Esophagus muscularis mucosa (tissue), 4 donors: Measurements from ENCODE around the gene ASTE1. TPM values are rescaled to one million over a fixed set of nuclear protein-coding genes. Genes with fewer than 3 reads are reported as not detected.
"Not testable (repeated sequence)": the region's sequence is repeated elsewhere in the genome, so short reads cannot be mapped to it uniquely, and the experiment has no call there.

Experiments
- DNase-seq: peaks from one replicate; pipeline ENCODE4 v3.0.0-alpha.2; 2017; ENCODE audit errors: extremely low spot score
- H3K27ac ChIP-seq, 4 donors: fragments of 200-600 bp; sonication (generic); replicated peaks in 1 of 4; 1 replicate in 3 of 4; 2 replicates in 1 of 4; pipeline ENCODE4 v1.5.1; 2016 to 2019; ENCODE audit warnings: mild to moderate bottlenecking in 1 of 4
- H3K27me3 ChIP-seq, 4 donors: fragments of 200-600 bp; sonication (generic); one replicate each; pipeline versions ENCODE4 v1.5.1 to v1.6.0; 2016 to 2019
- H3K36me3 ChIP-seq, 4 donors: fragments of 200-600 bp; sonication (generic); one replicate each; pipeline ENCODE4 v1.5.1; 2016 to 2019
- H3K4me1 ChIP-seq, 4 donors: fragments of 200-600 bp; sonication (generic); one replicate each; pipeline ENCODE4 v1.5.1; 2016 to 2019
- H3K4me3 ChIP-seq, 4 donors: fragments of 200-600 bp; sonication (generic); 1 replicate in 2 of 4; 2 replicates in 2 of 4; pipeline ENCODE4 v1.5.1; 2016 to 2019; ENCODE audit warnings: mild to moderate bottlenecking in 4 of 4, moderate library complexity in 1 of 4
- H3K9me3 ChIP-seq, 4 donors: fragments of 200-600 bp; sonication (generic); 1 replicate in 3 of 4; 2 replicates in 1 of 4; pipeline ENCODE4 v1.5.1; 2016 to 2019
- CTCF ChIP-seq, 3 experiments: fragments of 200-600 bp in 2 of 3; fragments of 450-650 bp in 1 of 3; sonication (generic) in 2 of 3; IDR thresholded peaks; one replicate each; pipeline ENCODE4 v1.5.1; 2017 to 2019; ENCODE audit warnings: antibody characterized with exemption in 3 of 3, mild to moderate bottlenecking in 2 of 3, moderate library complexity in 1 of 3
- EP300 ChIP-seq: sonication (generic); formaldehyde crosslinking; IDR thresholded peaks from one replicate; pipeline ENCODE4 v1.6.1; 2017; ENCODE audit warnings: antibody characterized with exemption
- POLR2A ChIP-seq: fragments of 450-650 bp; IDR thresholded peaks from one replicate; pipeline ENCODE4 v1.6.1; 2017; ENCODE audit warnings: antibody characterized with exemption, moderate library complexity, mild to moderate bottlenecking, low read depth
- POLR2AphosphoS5 ChIP-seq, 2 donors: sonication (generic); formaldehyde crosslinking; IDR thresholded peaks; one replicate each; pipeline ENCODE4 v1.6.1; 2017; ENCODE audit warnings: antibody characterized with exemption in 2 of 2
- WGBS: methylation state at CpG from one replicate; pipeline ENCODE4 v1.1.5; 2018; 5-methylcytosine and 5-hydroxymethylcytosine counted together
- intact Hi-C: fragments of 100-400 bp; cut with DNase I; formaldehyde crosslinking; loops from one replicate; pipeline ENCODE4 v1.15.1; 2023
- total RNA-seq, 4 donors: library from RNA; depleted of rRNA; stranded (reverse); fragments of >200 nt; gene quantifications; one replicate each; pipeline versions ENCODE4 v1.1.0 to v1.2.1, GENCODE V29; 2016

The ASTE1 gene
- total RNA-seq, 4 donors from 2014 or later: 2.8 to 4.6 (median 4.1) TPM

DNA sequence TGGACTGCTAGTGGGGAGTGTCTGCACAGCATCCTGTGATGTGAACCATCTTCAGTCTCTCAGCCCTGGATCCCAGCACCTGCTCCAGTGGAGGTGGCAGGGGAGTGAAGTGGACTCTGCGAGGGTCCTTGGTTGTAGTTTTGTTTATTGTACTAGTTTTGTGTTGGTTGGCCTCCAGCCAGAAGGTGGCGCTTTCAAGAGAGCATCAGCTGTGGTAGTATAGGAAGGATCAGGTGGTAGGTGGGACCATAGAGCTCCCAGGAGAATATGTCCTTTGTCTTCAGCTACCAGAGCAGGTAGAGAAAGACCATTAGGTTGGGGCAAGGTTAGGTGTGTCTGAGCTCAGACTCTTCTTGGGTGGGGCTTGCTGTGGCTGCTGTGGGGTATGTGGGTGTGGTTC, 21.0 kb upstream of the ASTE1 start:
- H3K9me3 ChIP-seq: no peaks in the 10 kb centered on the region
- WGBS: 88% methylated on average over 2 of the region's 2 CpGs
- intact Hi-C loops: no loop called here
- H3K36me3 ChIP-seq: peaks cover 0 to 4% (median 0%) of the 10 kb centered on the region in 4 donors
- no peak overlapping the region for H3K27ac ChIP-seq
- no peak for DNase-seq
- H3K27me3 ChIP-seq: no peaks in the 10 kb centered on the region
- H3K4me1 ChIP-seq: no peaks in the 10 kb centered on the region
- no peak overlapping the region for H3K4me3 ChIP-seq
- no peak for TF ChIP-seq CTCF (IDR thresholded peaks at IDR 0.05)
- no peak for TF ChIP-seq POLR2AphosphoS5 (IDR thresholded peaks at IDR 0.05)

GRCh38 chr3:131042271-131042985, 15.8 kb upstream of the ASTE1 start:
- DNase-seq, H3K27ac ChIP-seq, H3K4me1 ChIP-seq, H3K9me3 ChIP-seq, H3K36me3 ChIP-seq, H3K4me3 ChIP-seq, H3K27me3 ChIP-seq, intact Hi-C loops: not testable (repeated sequence)
- 90% methylated on average over 5 of the region's 10 CpGs for WGBS

GRCh38 chr3:131038326-131038725, 11.7 kb upstream of the ASTE1 start:
- TF ChIP-seq EP300: no peak
- TF ChIP-seq CTCF (IDR thresholded peaks at IDR 0.05): no peak
- no peak for TF ChIP-seq POLR2AphosphoS5 (IDR thresholded peaks at IDR 0.05)
- no peak for TF ChIP-seq POLR2A
- peaks cover 0 to 8% (median 0%) of the 10 kb centered on the region in 4 donors for H3K36me3 ChIP-seq
- peaks cover 0 to 11% (median 6%) of the 10 kb centered on the region in 4 donors for H3K4me1 ChIP-seq
- H3K4me3 ChIP-seq: no peak overlapping the region
- WGBS: 58% methylated on average over 2 of the region's 2 CpGs
- H3K9me3 ChIP-seq: no peaks in the 10 kb centered on the region
- no peaks in the 10 kb centered on the region for H3K27me3 ChIP-seq
- no peak overlapping the region for H3K27ac ChIP-seq
- intact Hi-C loops: no loop called here
- no peak for DNase-seq

DNA sequence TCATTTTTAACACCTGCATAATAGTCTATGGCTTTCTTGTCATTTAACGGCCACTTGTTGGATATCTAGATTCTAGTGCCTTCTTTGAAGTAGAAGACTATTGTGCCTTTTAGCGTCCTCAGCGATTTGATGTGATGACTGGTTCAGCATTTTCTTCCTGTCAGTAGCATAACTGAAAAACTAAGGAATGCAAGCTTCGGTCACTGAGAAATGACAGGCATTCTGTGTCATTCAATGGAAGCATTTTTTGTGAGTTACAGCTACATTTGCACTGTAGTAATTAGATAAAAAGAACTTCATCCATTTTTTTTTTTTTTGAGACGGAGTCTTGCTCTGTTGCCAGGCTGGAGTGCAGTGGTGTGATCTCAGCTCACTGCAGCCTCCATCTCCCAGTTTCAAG, 10.4 kb upstream of the ASTE1 start:
- H3K27ac ChIP-seq: no peak overlapping the region
- 82% methylated on average over 5 of the region's 5 CpGs for WGBS
- no peak for DNase-seq
- H3K36me3 ChIP-seq: peaks cover 0 to 7% (median 0%) of the 10 kb centered on the region in 4 donors
- H3K27me3 ChIP-seq: no peaks in the 10 kb centered on the region
- H3K9me3 ChIP-seq: no peaks in the 10 kb centered on the region
- no peak overlapping the region for H3K4me3 ChIP-seq
- H3K4me1 ChIP-seq: peaks cover 0 to 11% (median 6%) of the 10 kb centered on the region in 4 donors
- no peak for TF ChIP-seq CTCF (IDR thresholded peaks at IDR 0.05)
- no peak for TF ChIP-seq POLR2A
- no peak for TF ChIP-seq POLR2AphosphoS5 (IDR thresholded peaks at IDR 0.05)
- TF ChIP-seq EP300: no peak
- intact Hi-C loops: no loop called here

- peaks cover 0 to 11% (median 6%) of the 10 kb centered on the region in 4 donors for H3K4me1 ChIP-seq
- H3K27ac ChIP-seq: peak overlapping the region in 1 of 4 donors; percentile 10
- 4% methylated on average over 1 of the region's 1 CpG for WGBS
- no peaks in the 10 kb centered on the region for H3K9me3 ChIP-seq
- H3K27me3 ChIP-seq: no peaks in the 10 kb centered on the region
- intact Hi-C loops: no loop called here
- H3K4me3 ChIP-seq: no peak overlapping the region
- no peak for DNase-seq
- TF ChIP-seq EP300: no peak
- TF ChIP-seq POLR2A: no peak
- TF ChIP-seq POLR2AphosphoS5 (IDR thresholded peaks at IDR 0.05): peak in 1 of 2 donors; percentile 43
- peaks cover 0 to 4% (median 0%) of the 10 kb centered on the region in 4 donors for H3K36me3 ChIP-seq
Observed at GRCh38 chr3:131036200-131036816, 9.7 kb upstream of the ASTE1 start.
